GM21515 (cell line): Measurements from ENCODE around the gene TSPY3.
"Not testable (repeated sequence)": the region's sequence is repeated elsewhere in the genome, so short reads cannot be mapped to it uniquely, and the experiment has no call there.

Experiments
- ATAC-seq: cut with Tn5 transposase; IDR thresholded peaks from one replicate; pipeline ENCODE4 v1.9.1; 2021; ENCODE audit not compliant: unreplicated experiment

The TSPY3 gene

GRCh38 chrY:9398121-9398520, at the start of gene TSPY3:
TSPY3 (plus strand) TSS chrY:9398421; CDS start chrY:9398467, 46 bp downstream.
- not testable (repeated sequence) for ATAC-seq

- ATAC-seq = not testable (repeated sequence)
These were observed 40.7 kb upstream of the TSPY3 start, which contains the start of gene TSPY8 for GRCh38 chrY:9357497-9357896. TSPY8 (plus strand) TSS chrY:9357797; CDS start chrY:9357843, 46 bp downstream.

DNA sequence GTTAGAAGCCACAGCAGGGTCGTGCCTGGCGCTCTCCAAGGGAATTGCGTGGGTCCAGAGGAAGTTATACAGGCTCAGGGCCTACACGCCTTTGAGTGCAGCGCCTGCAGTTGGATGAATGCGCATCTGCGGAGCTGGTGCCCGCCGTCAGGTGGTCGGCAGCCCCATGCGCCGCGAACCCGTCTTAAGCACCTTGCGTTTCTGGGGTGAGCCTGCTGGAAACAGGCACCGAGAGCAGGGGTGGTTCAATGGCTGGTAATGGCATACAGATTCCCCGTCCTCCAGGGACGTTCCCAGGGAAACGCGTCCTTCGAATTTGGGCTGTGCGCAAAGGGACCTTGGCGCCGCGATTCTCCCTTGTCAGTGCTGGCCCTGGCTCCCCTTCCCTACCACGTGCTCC, 1.7 kb upstream of the TSPY3 start:
- not testable (repeated sequence) for ATAC-seq
